ENCODE results near the gene KCNK1. TPM values are rescaled to one million over a fixed set of nuclear protein-coding genes. Genes with fewer than 3 reads are reported as not detected.

Gene KCNK1
- total and polyA plus RNA-seq, 2 of the 8 experiments (the other 6 are each of a cell fraction or from before 2014, with no cell fraction given), result 11.9 to 16.5 TPM

GRCh38 chr1:233672732-233673131 is 58.8 kb downstream of the KCNK1 start:
- Histone ChIP-seq H2BK15ac (ENCODE audit: low read length) (no peak overlapping the region), H3K9me3 (ENCODE audit: insufficient read depth in 2 of 2, low read depth in 1 of 2, low read length in 1 of 2) (no peaks in the 10 kb centered on the region), H3K9ac (replicated peaks in 1 of 4; ENCODE audit: extremely low read depth in 1 of 4, low read depth in 3 of 4, low read length in 3 of 4) (no peak overlapping the region), H3K23me2 (ENCODE audit: low read depth, low read length) (no peaks in the 10 kb centered on the region), H3K27ac (ENCODE audit: low read depth, low read length) (no peak overlapping the region), H3K79me2 (ENCODE audit: control insufficient read depth in 1 of 2, insufficient read depth in 2 of 2, low read length in 2 of 2) (no peaks in the 10 kb centered on the region), H3K4ac (replicated peaks; ENCODE audit: insufficient read length, low read depth, low read length) (no peak overlapping the region), H3K4me3 (ENCODE audit: extremely low read depth in 1 of 4, insufficient read depth in 2 of 4, low read depth in 3 of 4, low read length in 4 of 4) (no peak overlapping the region), H3K4me1 (replicated peaks in 1 of 4; ENCODE audit: control insufficient read depth in 3 of 4, insufficient read depth in 4 of 4, low read length in 3 of 4) (peaks cover 0 to 3% (median 0%) of the 10 kb centered on the region in 4 experiments; a peak in 2 of 7 replicates), H2AK5ac (ENCODE audit: low read depth, low read length) (no peak overlapping the region), H2AFZ (ENCODE audit: low read length) (no peak overlapping the region), H4K20me1 (replicated peaks in 1 of 2; ENCODE audit: control insufficient read depth in 1 of 2, insufficient read depth in 2 of 2, low read length in 2 of 2) (no peaks in the 10 kb centered on the region), H3K36me3 (ENCODE audit: control insufficient read depth in 2 of 4, insufficient read depth in 4 of 4, low read length in 3 of 4) (peaks cover 0 to 6% (median 3%) of the 10 kb centered on the region in 4 experiments; a peak in 3 of 8 replicates), H2BK120ac (replicated peaks; ENCODE audit: low read depth, low read length) (no peak overlapping the region), H3K18ac (ENCODE audit: extremely low read depth, low read length) (no peak overlapping the region), H4K5ac (ENCODE audit: insufficient read length, low read depth, low read length) (no peak overlapping the region), H3K56ac (replicated peaks; ENCODE audit: insufficient read length, low read depth, low read length) (no peak overlapping the region), H4K8ac (ENCODE audit: extremely low read depth, insufficient read depth, low read length) (no peak overlapping the region), H2BK5ac (ENCODE audit: low read depth, low read length) (no peak overlapping the region), H3K27me3 (replicated peaks in 1 of 4; ENCODE audit: control insufficient read depth in 3 of 4, extremely low read depth in 1 of 4, insufficient read depth in 3 of 4, low read length in 3 of 4) (no peaks in the 10 kb centered on the region), H2BK20ac (ENCODE audit: low read length) (no peak overlapping the region), H3K14ac (ENCODE audit: insufficient read length) (no peak overlapping the region), H3K23ac (ENCODE audit: insufficient read length) (no peak overlapping the region), H4K91ac (replicated peaks; ENCODE audit: insufficient read length, low read length) (no peak overlapping the region), H2BK12ac (ENCODE audit: low read depth, low read length) (no peak overlapping the region), H3K79me1 (ENCODE audit: low read depth, low read length) (no peaks in the 10 kb centered on the region), H3K4me2 (ENCODE audit: insufficient read depth in 1 of 2, low read depth in 2 of 2, low read length in 2 of 2) (no peak overlapping the region)
- ChIA-PET CTCF (ENCODE audit: partially characterized antibody) (interaction anchor here (0.9 kb wide), 1 partner anchor 118 kb away, joined by 4 read pairs; no protein-coding TSS in a partner anchor), POLR2A (ENCODE audit: partially characterized antibody) (no interaction called here)
- WGBS, 2 experiments (ENCODE audit: extremely low coverage in 1 of 2, insufficient coverage in 1 of 2, insufficient read length in 1 of 2, insufficient replicate concordance in 2 of 2, low coverage in 1 of 2, low lambda C conversion rate in 2 of 2, missing lambda C conversion rate in 1 of 2), result 93% methylated on average over 6 of the region's 6 CpGs; no CpG with 5 or more reads in 1 of the 2 experiments
- FAIRE-seq (no peak), DNase-seq (ENCODE audit: low read depth in 1 of 2, low spot score in 2 of 2) (no peak)
- TF ChIP-seq CEBPB (IDR thresholded peaks at IDR 0.05; ENCODE audit: low read depth, low read length) (no peak), SIN3A (conservative IDR thresholded peaks at IDR 0.05 in 1 of 2, IDR thresholded peaks at IDR 0.05 in 1 of 2; ENCODE audit: low read depth in 1 of 2, low read length in 2 of 2) (no peak), CHD2 (IDR thresholded peaks at IDR 0.05; ENCODE audit: low read length) (no peak), USF2 (IDR thresholded peaks at IDR 0.05; ENCODE audit: low read length) (no peak), JUN (IDR thresholded peaks at IDR 0.05; ENCODE audit: low read depth, low read length) (no peak), SP1 (IDR thresholded peaks at IDR 0.05; ENCODE audit: low read depth, low read length) (no peak), RNF2 (IDR thresholded peaks at IDR 0.05; ENCODE audit: borderline replicate concordance, low read depth, low read length, missing control alignments, poor library complexity, severe bottlenecking) (no peak), SUZ12 (IDR thresholded peaks at IDR 0.05; ENCODE audit: low read length) (no peak), CBX5 (IDR thresholded peaks at IDR 0.05; ENCODE audit: low read depth, low read length) (no peak), CTCF (IDR thresholded peaks at IDR 0.05; ENCODE audit: control extremely low read depth in 1 of 3, insufficient read depth in 1 of 3, low read depth in 1 of 3, low read length in 3 of 3) (no peak), SP4 (IDR thresholded peaks at IDR 0.05; ENCODE audit: low read length) (no peak)

Measured in H1 (cell line).